Ishikawa (cell line): ENCODE results near the gene SLC13A4.

Experiments used
- CEBPB ChIP-seq: IDR thresholded peaks from 2 replicates; pipeline ENCODE4 v1.6.1; 2012
- CREB1 ChIP-seq: IDR thresholded peaks from 2 replicates; pipeline ENCODE4 v1.6.1; 2012; ENCODE audit warnings: low read depth
- EGR1 ChIP-seq: IDR thresholded peaks from 2 replicates; pipeline ENCODE4 v1.6.1; 2012
- EP300 ChIP-seq: IDR thresholded peaks from 2 replicates; pipeline ENCODE4 v1.6.1; 2012; ENCODE audit warnings: borderline replicate concordance
- FOXM1 ChIP-seq: IDR thresholded peaks from 2 replicates; pipeline ENCODE4 v1.6.1; 2012; ENCODE audit warnings: low read depth, borderline replicate concordance
- MAX ChIP-seq: IDR thresholded peaks from 2 replicates; pipeline ENCODE4 v1.6.1; 2012
- NFIC ChIP-seq: IDR thresholded peaks from 2 replicates; pipeline ENCODE4 v1.6.1; 2012
- RAD21 ChIP-seq: IDR thresholded peaks from 2 replicates; pipeline ENCODE4 v1.6.1; 2012; ENCODE audit warnings: low read depth
- TAF1 ChIP-seq: IDR thresholded peaks from 2 replicates; pipeline ENCODE4 v1.6.1; 2012; ENCODE audit warnings: low read depth, mild to moderate bottlenecking
- TCF12 ChIP-seq: IDR thresholded peaks from 2 replicates; pipeline ENCODE4 v1.6.1; 2012; ENCODE audit warnings: low read depth
- TEAD4 ChIP-seq: IDR thresholded peaks from 2 replicates; pipeline ENCODE4 v1.6.1; 2012
- YY1 ChIP-seq: IDR thresholded peaks from 2 replicates; pipeline ENCODE4 v1.6.1; 2012; ENCODE audit warnings: low read depth
- ZBTB7A ChIP-seq: IDR thresholded peaks from 2 replicates; pipeline ENCODE4 v1.6.1; 2012; ENCODE audit warnings: low read depth
- TF ChIP-seq, protein P1 (sequence below): IDR thresholded peaks from 2 replicates; pipeline ENCODE4 v1.6.1; 2012
- TF ChIP-seq, protein P2 (sequence below): IDR thresholded peaks from 2 replicates; pipeline ENCODE4 v1.6.1; 2012; ENCODE audit warnings: low read depth, mild to moderate bottlenecking

The SLC13A4 gene

DNA sequence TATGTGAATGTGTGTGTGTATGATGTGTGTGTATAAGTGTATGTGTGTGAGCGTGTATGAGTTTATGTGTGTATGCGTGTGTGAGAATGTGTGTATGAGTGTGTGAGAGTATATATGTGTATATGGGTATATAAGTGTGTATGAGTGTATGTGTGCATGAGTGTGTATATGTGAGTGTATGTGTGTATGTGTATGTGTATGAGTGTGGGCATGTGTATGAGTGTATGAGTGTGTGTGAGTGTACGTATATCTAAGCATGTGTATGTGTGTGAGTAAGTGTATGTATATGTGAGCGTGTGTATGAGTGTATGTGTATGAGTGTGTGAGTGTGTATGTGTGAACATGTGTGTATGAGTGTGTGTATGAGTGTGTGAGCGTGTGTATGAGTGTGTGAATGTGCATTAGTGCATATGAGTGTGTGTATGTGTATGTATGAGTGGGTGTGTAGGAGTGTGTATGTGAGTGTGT, 12.9 kb downstream of the SLC13A4 start:
- TF ChIP-seq, protein P1, sequence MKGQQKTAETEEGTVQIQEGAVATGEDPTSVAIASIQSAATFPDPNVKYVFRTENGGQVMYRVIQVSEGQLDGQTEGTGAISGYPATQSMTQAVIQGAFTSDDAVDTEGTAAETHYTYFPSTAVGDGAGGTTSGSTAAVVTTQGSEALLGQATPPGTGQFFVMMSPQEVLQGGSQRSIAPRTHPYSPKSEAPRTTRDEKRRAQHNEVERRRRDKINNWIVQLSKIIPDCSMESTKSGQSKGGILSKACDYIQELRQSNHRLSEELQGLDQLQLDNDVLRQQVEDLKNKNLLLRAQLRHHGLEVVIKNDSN, result no peak
- TF ChIP-seq MAX (no peak), FOXM1 (no peak), TEAD4 (no peak), TCF12 (no peak), RAD21 (no peak), YY1 (no peak), TAF1 (no peak), CREB1 (no peak), NFIC (no peak), CEBPB (no peak), ZBTB7A (no peak), EP300 (no peak), EGR1 (no peak)
- TF ChIP-seq, protein P2, sequence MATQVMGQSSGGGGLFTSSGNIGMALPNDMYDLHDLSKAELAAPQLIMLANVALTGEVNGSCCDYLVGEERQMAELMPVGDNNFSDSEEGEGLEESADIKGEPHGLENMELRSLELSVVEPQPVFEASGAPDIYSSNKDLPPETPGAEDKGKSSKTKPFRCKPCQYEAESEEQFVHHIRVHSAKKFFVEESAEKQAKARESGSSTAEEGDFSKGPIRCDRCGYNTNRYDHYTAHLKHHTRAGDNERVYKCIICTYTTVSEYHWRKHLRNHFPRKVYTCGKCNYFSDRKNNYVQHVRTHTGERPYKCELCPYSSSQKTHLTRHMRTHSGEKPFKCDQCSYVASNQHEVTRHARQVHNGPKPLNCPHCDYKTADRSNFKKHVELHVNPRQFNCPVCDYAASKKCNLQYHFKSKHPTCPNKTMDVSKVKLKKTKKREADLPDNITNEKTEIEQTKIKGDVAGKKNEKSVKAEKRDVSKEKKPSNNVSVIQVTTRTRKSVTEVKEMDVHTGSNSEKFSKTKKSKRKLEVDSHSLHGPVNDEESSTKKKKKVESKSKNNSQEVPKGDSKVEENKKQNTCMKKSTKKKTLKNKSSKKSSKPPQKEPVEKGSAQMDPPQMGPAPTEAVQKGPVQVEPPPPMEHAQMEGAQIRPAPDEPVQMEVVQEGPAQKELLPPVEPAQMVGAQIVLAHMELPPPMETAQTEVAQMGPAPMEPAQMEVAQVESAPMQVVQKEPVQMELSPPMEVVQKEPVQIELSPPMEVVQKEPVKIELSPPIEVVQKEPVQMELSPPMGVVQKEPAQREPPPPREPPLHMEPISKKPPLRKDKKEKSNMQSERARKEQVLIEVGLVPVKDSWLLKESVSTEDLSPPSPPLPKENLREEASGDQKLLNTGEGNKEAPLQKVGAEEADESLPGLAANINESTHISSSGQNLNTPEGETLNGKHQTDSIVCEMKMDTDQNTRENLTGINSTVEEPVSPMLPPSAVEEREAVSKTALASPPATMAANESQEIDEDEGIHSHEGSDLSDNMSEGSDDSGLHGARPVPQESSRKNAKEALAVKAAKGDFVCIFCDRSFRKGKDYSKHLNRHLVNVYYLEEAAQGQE, result no peak

DNA sequence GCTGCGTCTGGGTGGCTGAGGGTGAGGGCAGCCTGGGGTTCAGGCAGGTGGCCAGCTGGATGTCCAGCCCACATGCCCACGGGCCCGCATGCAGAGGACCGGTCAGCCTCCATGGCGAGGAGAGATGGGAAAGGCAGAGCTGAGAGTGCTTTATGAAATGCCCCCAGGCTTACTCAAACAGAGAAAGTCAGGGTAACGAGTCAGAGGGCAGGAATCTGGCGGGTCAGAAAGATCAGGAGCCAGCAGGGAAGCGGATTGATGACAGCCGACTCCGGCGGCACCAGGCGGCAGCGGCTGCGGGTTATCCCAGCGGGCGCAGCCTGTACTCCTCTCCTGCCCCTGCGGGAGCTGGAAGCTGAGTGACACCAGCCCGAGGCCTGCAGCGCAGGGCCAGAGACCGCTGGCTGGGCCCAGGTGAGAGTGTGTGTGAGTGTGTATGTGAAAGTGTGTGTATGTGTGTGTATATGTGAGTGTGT, 13.4 kb downstream of the SLC13A4 start:
- TF ChIP-seq FOXM1, result no peak
- TF ChIP-seq CREB1, result no peak
- no peak for TF ChIP-seq NFIC
- no peak for TF ChIP-seq TAF1
- TF ChIP-seq EGR1, result no peak
- TF ChIP-seq RAD21, result no peak
- TF ChIP-seq, protein P2, result no peak
- no peak for TF ChIP-seq MAX

DNA sequence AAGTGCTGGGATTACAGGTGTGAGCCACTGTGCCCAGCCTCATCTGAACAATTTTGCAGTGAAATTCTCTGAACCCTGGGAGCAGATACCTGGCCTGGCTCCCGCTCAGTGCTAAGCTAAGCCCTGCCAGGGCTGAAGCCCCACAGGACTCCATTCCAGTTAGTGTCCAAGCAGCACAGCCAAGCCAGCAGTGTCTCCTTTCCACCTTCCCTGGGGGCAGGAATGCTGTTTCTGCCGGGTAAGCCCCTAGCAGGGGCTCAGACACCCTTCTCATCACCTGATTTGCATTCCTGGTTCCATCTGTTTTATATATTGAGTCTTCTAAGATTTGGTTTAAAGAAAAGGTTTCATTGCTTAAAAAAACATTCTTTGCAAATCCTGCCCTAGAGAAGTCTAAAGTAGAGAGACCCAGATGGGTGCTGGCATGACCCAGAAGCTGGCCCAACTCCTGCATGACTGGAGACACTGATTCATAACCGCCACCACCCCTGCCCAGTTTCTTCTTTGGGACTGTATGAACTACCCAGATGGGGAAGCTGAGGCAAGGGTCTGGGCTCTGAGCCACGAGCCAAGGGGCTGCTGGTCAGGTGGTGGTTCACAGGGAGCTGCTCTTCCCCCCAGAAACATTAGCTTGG, 14.0 kb downstream of the SLC13A4 start:
- TF ChIP-seq CREB1, result no peak
- TF ChIP-seq, protein P2, result no peak
- TF ChIP-seq EGR1, result no peak
- no peak for TF ChIP-seq TAF1
- no peak for TF ChIP-seq YY1
- no peak for TF ChIP-seq TEAD4
- TF ChIP-seq MAX, result no peak
- no peak for TF ChIP-seq RAD21
- no peak for TF ChIP-seq TCF12
- TF ChIP-seq EP300, result no peak
- TF ChIP-seq CEBPB, result no peak
- TF ChIP-seq, protein P1, result no peak
- TF ChIP-seq NFIC, result no peak
- no peak for TF ChIP-seq FOXM1
- no peak for TF ChIP-seq ZBTB7A

DNA sequence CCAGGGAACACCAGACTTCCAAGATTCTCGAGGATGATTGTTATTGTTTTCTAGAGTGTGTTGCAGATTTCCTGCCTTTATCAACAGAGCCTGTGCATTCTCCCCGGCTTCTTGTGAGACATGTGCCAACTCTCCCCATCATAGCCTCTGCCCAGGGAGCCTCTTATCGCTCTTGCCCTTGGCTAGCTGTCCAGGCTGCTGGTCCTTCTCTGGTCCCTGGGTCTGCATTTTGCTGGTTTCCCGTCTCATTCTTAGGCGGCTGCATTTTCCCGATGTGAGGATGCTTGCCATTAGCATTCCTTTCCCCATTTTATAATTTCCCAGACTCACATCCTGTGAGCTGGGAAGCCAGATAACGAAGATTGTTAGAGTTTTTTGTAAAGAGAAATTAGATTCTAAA, 15.2 kb downstream of the SLC13A4 start:
- TF ChIP-seq MAX (no peak), YY1 (no peak), TAF1 (no peak), CREB1 (no peak), EP300 (no peak), TEAD4 (no peak), TCF12 (no peak), EGR1 (no peak), RAD21 (no peak)
- TF ChIP-seq, protein P1, result no peak
- TF ChIP-seq, protein P2, result no peak
